ENCODE measurements around the gene HVCN1. TPM values are rescaled to one million over a fixed set of nuclear protein-coding genes. Genes with fewer than 3 reads are reported as not detected.

The HVCN1 gene
- total and polyA plus RNA-seq, 2 of the 13 experiments (the other 11 are each of a cell fraction or from before 2014, with no cell fraction given), result 0.49 to 1.3 TPM

- TF ChIP-seq ZNF609 (CRISPR knock-in tag; IDR thresholded peaks at IDR 0.05; ENCODE audit: borderline replicate concordance), result peak; percentile 53; the same call in 1 of the 2 replicates
- 0 out of 2 replicates have a peak, but pooled peaks have one; percentile 65 for TF ChIP-seq ZKSCAN8 (CRISPR knock-in tag; IDR thresholded peaks at IDR 0.05; ENCODE audit: borderline replicate concordance)
- no peak for TF ChIP-seq SYNCRIP (IDR thresholded peaks at IDR 0.05; ENCODE audit: insufficient read depth, low read depth, low read length)
- TF ChIP-seq ZNF205 (CRISPR knock-in tag; IDR thresholded peaks at IDR 0.05), result 0 out of 2 replicates have a peak, but pooled peaks have one; percentile 35
- peak; percentile 32; the same call in 1 of the 2 replicates for TF ChIP-seq RCOR2 (CRISPR knock-in tag; IDR thresholded peaks at IDR 0.05)
- TF ChIP-seq ZEB1 (IDR thresholded peaks at IDR 0.05; ENCODE audit: insufficient replicate concordance, low read depth), result no peak
- no peak for TF ChIP-seq ZNF484 (CRISPR knock-in tag; IDR thresholded peaks at IDR 0.05; ENCODE audit: borderline replicate concordance, low read depth)
- TF ChIP-seq KLF13 (CRISPR knock-in tag; IDR thresholded peaks at IDR 0.05), result no peak
- no peak for TF ChIP-seq MAFF (IDR thresholded peaks at IDR 0.05; ENCODE audit: low read depth, low read length)
- TF ChIP-seq CBX5 (CRISPR knock-in tag; IDR thresholded peaks at IDR 0.05; ENCODE audit: borderline replicate concordance), result no peak; the same call in 1 of the 2 replicates
- TF ChIP-seq RBM39 (IDR thresholded peaks at IDR 0.05; ENCODE audit: low read depth, low read length, poor library complexity, severe bottlenecking), result no peak
- TF ChIP-seq ZNF275 (CRISPR knock-in tag; IDR thresholded peaks at IDR 0.05; ENCODE audit: borderline replicate concordance), result no peak
- TF ChIP-seq ELF1 (CRISPR knock-in tag; IDR thresholded peaks at IDR 0.05), result peak; percentile 79
- TF ChIP-seq ZNF282 (IDR thresholded peaks at IDR 0.05; ENCODE audit: partially characterized antibody), result no peak
- no peak; the same call in 1 of the 2 replicates for TF ChIP-seq ZFP36L2 (CRISPR knock-in tag; IDR thresholded peaks at IDR 0.05)
- TF ChIP-seq ZNF503 (CRISPR knock-in tag; IDR thresholded peaks at IDR 0.05), result no peak
- TF ChIP-seq ZNF124 (CRISPR knock-in tag; IDR thresholded peaks at IDR 0.05), result no peak
- peak; percentile 53; the same call in 1 of the 2 replicates for TF ChIP-seq CREBL2 (CRISPR knock-in tag; IDR thresholded peaks at IDR 0.05; ENCODE audit: borderline replicate concordance)
- peak; percentile 75 for TF ChIP-seq PHF20 (CRISPR knock-in tag; IDR thresholded peaks at IDR 0.05)
- TF ChIP-seq ADNP (CRISPR knock-in tag; IDR thresholded peaks at IDR 0.05), result no peak
Measured at GRCh38 chr12:110613771-110614684, 74.9 kb downstream of the HVCN1 start, which contains the start of gene TCTN1 (continued).
